Fibroblast of lung (primary cell): ENCODE measurements around the gene KCTD13. TPM values are rescaled to one million over a fixed set of nuclear protein-coding genes. Genes with fewer than 3 reads are reported as not detected.

Experiments
- DNase-seq, 2 donors: peaks; one replicate each; pipeline versions ENCODE4 v3.0.0 to v3.0.0-alpha.2; 2010; ENCODE audit warnings: low read depth in 2 of 2
- H2AFZ ChIP-seq: 2 replicates; pipeline ENCODE4 v1.5.1; 2012; ENCODE audit warnings: low read length, control low read depth, inconsistent platforms
- H3K27ac ChIP-seq: 2 replicates; pipeline ENCODE4 v1.5.1; 2011; ENCODE audit warnings: low read length, control low read depth; ENCODE audit not compliant: insufficient read depth
- H3K27me3 ChIP-seq: 2 replicates; pipeline ENCODE4 v1.5.1; 2011; ENCODE audit warnings: mild to moderate bottlenecking, low read length; ENCODE audit not compliant: control insufficient read depth, insufficient read depth
- H3K36me3 ChIP-seq: 2 replicates; pipeline ENCODE4 v1.5.1; 2011; ENCODE audit warnings: low read length; ENCODE audit not compliant: control insufficient read depth, insufficient read depth
- H3K4me1 ChIP-seq: 2 replicates; pipeline ENCODE4 v1.5.1; 2011; ENCODE audit warnings: low read length; ENCODE audit not compliant: control insufficient read depth, insufficient read depth; ENCODE audit errors: extremely low read depth
- H3K4me2 ChIP-seq: 2 replicates; pipeline ENCODE4 v1.5.1; 2011; ENCODE audit warnings: low read length, control low read depth; ENCODE audit not compliant: insufficient read depth; ENCODE audit errors: extremely low read depth
- H3K4me3 ChIP-seq, 4 experiments: fragments of 200-600 bp in 1 of 4; sonication (generic) in 1 of 4; replicated peaks in 1 of 4; 2 replicates each; pipeline ENCODE4 v1.5.1; 2011 to 2016; ENCODE audit warnings: low read length in 4 of 4, low read depth in 3 of 4, mild to moderate bottlenecking in 3 of 4, control low read depth in 2 of 4, inconsistent platforms in 1 of 4, mixed read lengths in 1 of 4; ENCODE audit not compliant: insufficient read depth in 1 of 4; ENCODE audit errors: control extremely low read depth in 1 of 4
- H3K79me2 ChIP-seq: 2 replicates; pipeline ENCODE4 v1.5.1; 2012; ENCODE audit warnings: mild to moderate bottlenecking, low read length, inconsistent platforms; ENCODE audit not compliant: control insufficient read depth, insufficient read depth
- H3K9ac ChIP-seq: 2 replicates; pipeline ENCODE4 v1.5.1; 2011; ENCODE audit warnings: mild to moderate bottlenecking, low read length, control low read depth; ENCODE audit not compliant: insufficient read depth
- H3K9me3 ChIP-seq: 2 replicates; pipeline ENCODE4 v1.5.1; 2012; ENCODE audit warnings: low read depth, low read length; ENCODE audit not compliant: control insufficient read depth, insufficient read depth
- H4K20me1 ChIP-seq: 2 replicates; pipeline ENCODE4 v1.5.1; 2011; ENCODE audit warnings: low read length; ENCODE audit not compliant: control insufficient read depth, insufficient read depth; ENCODE audit errors: extremely low read depth
- EZH2 ChIP-seq: IDR thresholded peaks from 2 replicates; pipeline ENCODE4 v1.5.1; 2012; ENCODE audit warnings: low read length, control low read depth, mild to moderate bottlenecking; ENCODE audit errors: missing control alignments
- polyA plus RNA-seq, 2 donors: library from polyadenylated mRNA; depleted of rRNA in 1 of 2; stranded (reverse) in 1 of 2; unstranded in 1 of 2; fragments of >200 nt; gene quantifications; 2 replicates each; pipeline ENCODE4 v1.2.1, GENCODE V29; 2011 to 2012; ENCODE audit warnings: missing spikeins in 1 of 2
- total RNA-seq: library from RNA; depleted of rRNA; stranded (reverse); fragments of >200 nt; gene quantifications from 2 replicates; pipeline ENCODE4 v1.2.1, GENCODE V29; 2014
- TF ChIP-seq, protein P1 (sequence below), 2 donors: IDR thresholded peaks in 1 of 2; conservative IDR thresholded peaks in 1 of 2; 1 replicate in 1 of 2; 2 replicates in 1 of 2; pipeline ENCODE4 v1.5.1; 2011 to 2012; ENCODE audit warnings: low read length in 2 of 2, control low read depth in 1 of 2, inconsistent platforms in 1 of 2, low read depth in 1 of 2, mild to moderate bottlenecking in 1 of 2

The KCTD13 gene
- total and polyA plus RNA-seq, 2 donors (not counting 1 experiment from before 2014, with no cell fraction given) = 5.9 to 6.3 TPM

DNA sequence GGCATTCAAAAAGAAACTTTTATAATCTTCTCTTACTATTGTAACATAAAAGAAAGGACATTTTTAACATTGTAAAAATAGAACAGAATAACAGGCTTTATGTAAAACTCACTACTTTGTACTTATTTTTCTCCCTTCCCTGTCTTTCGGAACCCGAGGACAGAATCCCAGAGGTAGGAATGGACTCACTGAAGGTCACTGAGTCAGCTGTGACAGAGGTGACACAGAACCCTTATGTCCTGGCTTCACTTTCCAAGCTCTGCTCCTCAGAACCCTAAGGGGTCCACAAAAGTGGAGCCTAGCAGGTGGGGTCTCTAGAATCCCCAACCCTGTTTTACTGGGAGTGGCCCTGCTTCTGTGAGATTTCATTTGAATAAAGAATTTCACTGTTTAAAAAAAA, 3.7 kb downstream of the KCTD13 start:
- peaks cover 14% of the 10 kb centered on the region for H3K4me1 ChIP-seq
- DNase-seq = no peak
- H3K4me3 ChIP-seq = no peak overlapping the region
- H4K20me1 ChIP-seq = no peaks in the 10 kb centered on the region
- H3K9me3 ChIP-seq = no peaks in the 10 kb centered on the region
- H3K36me3 ChIP-seq = peaks cover 3% of the 10 kb centered on the region
- no peaks in the 10 kb centered on the region for H3K27me3 ChIP-seq
- H3K79me2 ChIP-seq = peaks cover 11% of the 10 kb centered on the region
- TF ChIP-seq, protein P1, sequence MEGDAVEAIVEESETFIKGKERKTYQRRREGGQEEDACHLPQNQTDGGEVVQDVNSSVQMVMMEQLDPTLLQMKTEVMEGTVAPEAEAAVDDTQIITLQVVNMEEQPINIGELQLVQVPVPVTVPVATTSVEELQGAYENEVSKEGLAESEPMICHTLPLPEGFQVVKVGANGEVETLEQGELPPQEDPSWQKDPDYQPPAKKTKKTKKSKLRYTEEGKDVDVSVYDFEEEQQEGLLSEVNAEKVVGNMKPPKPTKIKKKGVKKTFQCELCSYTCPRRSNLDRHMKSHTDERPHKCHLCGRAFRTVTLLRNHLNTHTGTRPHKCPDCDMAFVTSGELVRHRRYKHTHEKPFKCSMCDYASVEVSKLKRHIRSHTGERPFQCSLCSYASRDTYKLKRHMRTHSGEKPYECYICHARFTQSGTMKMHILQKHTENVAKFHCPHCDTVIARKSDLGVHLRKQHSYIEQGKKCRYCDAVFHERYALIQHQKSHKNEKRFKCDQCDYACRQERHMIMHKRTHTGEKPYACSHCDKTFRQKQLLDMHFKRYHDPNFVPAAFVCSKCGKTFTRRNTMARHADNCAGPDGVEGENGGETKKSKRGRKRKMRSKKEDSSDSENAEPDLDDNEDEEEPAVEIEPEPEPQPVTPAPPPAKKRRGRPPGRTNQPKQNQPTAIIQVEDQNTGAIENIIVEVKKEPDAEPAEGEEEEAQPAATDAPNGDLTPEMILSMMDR (conservative IDR thresholded peaks at IDR 0.05 in 1 of 2, IDR thresholded peaks at IDR 0.05 in 1 of 2; ENCODE audit: low read depth in 1 of 2, low read length in 2 of 2) = no peak
- TF ChIP-seq EZH2 = no peak
- H3K9ac ChIP-seq = no peak overlapping the region
- no peak overlapping the region for H2AFZ ChIP-seq
- H3K27ac ChIP-seq = no peak overlapping the region
- no peak overlapping the region for H3K4me2 ChIP-seq

DNA sequence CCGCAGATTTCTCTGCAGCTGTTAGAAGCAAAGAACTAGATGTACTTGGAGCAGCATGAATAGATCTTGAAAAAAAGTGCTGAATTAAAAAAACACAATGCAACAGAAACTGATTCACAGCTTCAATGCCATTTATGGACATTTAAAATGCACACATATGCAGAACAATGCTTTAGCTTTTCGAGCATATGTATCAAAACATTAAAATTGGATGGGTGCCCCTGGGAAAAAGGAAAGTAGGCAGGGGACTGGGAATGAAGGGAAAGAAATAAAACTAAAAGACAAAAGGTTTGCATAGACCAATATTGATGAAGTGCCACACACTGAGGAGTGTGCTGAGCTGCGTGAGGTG, 5.0 kb downstream of the KCTD13 start:
- no peak overlapping the region for H3K9ac ChIP-seq
- peaks cover 4% of the 10 kb centered on the region for H3K4me1 ChIP-seq
- H3K4me3 ChIP-seq = no peak overlapping the region
- H3K27me3 ChIP-seq = no peaks in the 10 kb centered on the region
- TF ChIP-seq, protein P1 (conservative IDR thresholded peaks at IDR 0.05 in 1 of 2, IDR thresholded peaks at IDR 0.05 in 1 of 2; ENCODE audit: low read depth in 1 of 2, low read length in 2 of 2) = no peak
- H3K27ac ChIP-seq = no peak overlapping the region
- H3K9me3 ChIP-seq = no peaks in the 10 kb centered on the region
- H3K36me3 ChIP-seq = peaks cover 3% of the 10 kb centered on the region
- no peak overlapping the region for H3K4me2 ChIP-seq
- H2AFZ ChIP-seq = no peak overlapping the region
- no peak for DNase-seq
- peaks cover 11% of the 10 kb centered on the region for H3K79me2 ChIP-seq
- H4K20me1 ChIP-seq = no peaks in the 10 kb centered on the region

DNA sequence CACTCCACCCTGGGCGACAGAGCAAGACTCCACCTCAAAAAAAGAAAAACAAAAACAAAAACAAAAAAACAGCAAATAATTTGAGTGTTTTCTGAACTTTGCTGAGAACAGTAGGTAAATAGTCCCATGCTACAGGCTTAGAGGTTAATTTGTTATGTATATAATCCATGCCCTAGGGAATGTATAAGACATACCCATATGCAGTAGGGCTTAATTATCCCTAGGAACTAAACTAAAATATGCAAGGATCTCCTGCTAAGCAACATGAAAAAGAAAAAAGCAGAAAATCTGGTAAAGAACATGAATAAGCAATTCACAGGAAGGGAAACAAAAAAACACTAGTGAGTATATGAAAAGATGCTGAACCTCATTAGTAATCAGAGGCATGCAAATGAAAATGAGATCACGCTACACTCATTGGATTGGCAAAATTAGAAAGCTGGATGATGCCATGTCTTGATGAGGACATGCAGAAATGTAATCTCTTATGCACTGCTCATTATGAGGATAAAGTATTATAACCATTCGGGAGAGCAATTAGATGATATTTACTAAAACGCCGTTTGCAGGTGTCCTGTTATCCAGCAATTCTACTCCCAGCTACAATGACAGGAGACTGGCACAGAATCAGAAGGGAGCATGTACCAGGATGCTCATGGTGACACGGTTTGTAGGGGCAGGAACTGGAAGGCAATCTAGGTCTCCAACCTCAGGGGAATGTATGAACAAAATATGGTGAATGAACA, 5.6 kb downstream of the KCTD13 start:
- no peaks in the 10 kb centered on the region for H3K27me3 ChIP-seq
- H4K20me1 ChIP-seq = no peaks in the 10 kb centered on the region
- H3K36me3 ChIP-seq = peaks cover 3% of the 10 kb centered on the region
- H3K27ac ChIP-seq = no peak overlapping the region
- peaks cover 8% of the 10 kb centered on the region for H3K79me2 ChIP-seq
- H3K9me3 ChIP-seq = no peaks in the 10 kb centered on the region
- H2AFZ ChIP-seq = no peak overlapping the region
- H3K9ac ChIP-seq = no peak overlapping the region
- TF ChIP-seq, protein P1 (conservative IDR thresholded peaks at IDR 0.05 in 1 of 2, IDR thresholded peaks at IDR 0.05 in 1 of 2; ENCODE audit: low read depth in 1 of 2, low read length in 2 of 2) = no peak
- TF ChIP-seq EZH2 = no peak
- no peak overlapping the region for H3K4me2 ChIP-seq
- H3K4me3 ChIP-seq = no peak overlapping the region
- H3K4me1 ChIP-seq = peaks cover 4% of the 10 kb centered on the region
- DNase-seq = no peak
